GM19099 (cell line): ENCODE results near the gene OR52E5.

ENCODE experiments used
- POLR2A ChIP-seq: IDR thresholded peaks from 3 replicates; pipeline ENCODE4 v1.6.1; 2011; ENCODE audit warnings: low read depth; ENCODE audit not compliant: insufficient read length; ENCODE audit errors: extremely low read depth

The OR52E5 gene

DNA sequence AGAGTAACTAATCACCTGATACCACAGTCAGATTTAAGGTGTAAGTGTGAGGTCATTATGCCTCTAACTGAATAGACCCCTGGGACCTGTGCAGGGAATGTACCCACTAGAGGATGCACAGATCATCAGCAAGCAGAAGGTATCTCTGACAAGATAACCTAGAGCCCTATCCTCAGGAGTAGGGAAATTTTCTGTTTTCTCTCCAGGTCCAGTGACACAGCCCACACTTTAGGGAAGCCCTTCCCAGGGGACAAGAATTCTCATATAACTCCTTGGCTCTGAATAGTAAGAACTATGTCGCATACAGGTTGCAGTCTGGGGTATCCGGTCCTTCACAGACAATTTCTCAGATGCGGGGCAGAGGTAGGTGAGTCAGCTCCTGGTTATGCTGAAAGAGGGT lies at the start of gene OR52E5:
Gene OR52E5, plus strand, starts transcription at position 301 of the 400 bp plus-strand sequence. CDS start 7,569 bp downstream, outside the sequence.
- no peak for TF ChIP-seq POLR2A

DNA sequence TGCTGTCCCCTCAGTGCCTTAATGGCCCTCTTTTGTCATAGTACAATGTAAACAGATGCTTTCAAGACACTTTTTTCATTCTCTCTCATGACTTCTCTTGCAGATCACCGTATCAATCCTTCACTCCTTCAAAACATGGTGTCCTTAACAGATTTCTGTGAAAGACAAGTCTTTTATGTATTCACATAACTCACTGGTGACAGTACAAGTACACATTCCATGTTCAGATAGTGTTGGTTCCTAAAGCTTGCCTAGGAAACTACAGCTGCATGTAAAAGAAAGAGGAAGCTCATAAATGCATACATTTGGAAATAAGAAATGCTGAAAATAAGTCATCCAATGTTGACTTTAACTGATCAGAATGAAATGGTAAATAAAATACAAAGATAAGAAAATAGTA lies 46.3 kb upstream of the OR52E5 start:
- no peak for TF ChIP-seq POLR2A

DNA sequence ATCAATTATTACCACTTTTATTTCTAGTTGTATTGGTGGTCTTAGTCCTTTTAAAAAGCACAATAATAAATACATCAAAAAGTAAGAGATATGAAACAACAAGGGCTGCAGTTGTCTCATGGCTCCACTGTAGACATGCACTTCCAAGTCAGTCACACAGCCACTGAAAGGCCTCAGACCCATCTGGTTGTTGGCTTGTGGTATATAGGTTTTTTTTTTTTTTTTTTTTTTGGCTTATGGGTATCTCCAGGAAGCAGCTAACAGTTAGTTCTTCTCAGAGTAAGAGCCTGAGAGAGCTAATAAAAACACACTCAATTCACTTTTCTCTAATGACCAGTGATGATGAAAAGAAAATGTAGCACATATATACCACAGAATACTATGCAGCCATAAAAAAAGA lies 45.3 kb upstream of the OR52E5 start:
- no peak for TF ChIP-seq POLR2A

DNA sequence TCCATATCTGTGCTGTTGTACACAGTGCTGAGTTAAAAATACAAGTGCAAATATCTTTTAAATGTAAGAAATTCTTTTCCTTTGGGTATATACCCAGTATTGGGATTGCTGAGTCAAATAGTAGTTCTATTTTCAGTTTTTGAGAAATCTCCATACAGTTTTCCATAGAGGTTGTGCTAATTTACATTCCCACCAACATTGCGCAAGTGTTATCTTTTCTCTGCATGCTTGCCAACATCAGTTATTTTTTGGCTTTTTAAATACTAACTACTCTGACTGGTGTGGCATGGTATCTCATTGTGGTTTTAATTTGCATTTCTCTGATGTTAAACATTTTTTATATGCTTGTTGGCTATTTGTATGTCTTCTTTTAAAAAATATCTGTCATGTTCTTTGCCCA lies 42.0 kb upstream of the OR52E5 start:
- TF ChIP-seq POLR2A = no peak

DNA sequence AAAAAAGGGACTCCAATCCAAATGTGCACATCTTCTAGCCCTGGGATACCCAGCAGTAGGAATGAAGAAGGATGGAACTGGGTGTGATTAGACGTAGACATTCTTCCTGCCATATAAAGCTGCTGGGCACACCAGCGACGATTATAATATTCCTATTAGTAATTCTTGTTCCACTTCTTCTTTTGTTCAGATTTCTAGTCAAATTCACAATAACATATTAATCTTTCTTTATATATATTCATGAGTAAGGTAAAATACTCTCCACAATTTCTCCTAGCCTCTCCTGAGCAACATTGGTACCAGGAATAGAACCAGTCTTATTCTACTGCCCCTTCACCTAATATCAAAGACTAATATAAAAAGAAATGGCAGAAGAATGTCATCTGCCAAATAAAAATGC lies 35.4 kb upstream of the OR52E5 start, which contains the start of gene OR52E8:
Gene OR52E8, minus strand, starts transcription at position 101 of the 400 bp plus-strand sequence. Its CDS starts 0 bp downstream, at position 101.
- no peak for TF ChIP-seq POLR2A

DNA sequence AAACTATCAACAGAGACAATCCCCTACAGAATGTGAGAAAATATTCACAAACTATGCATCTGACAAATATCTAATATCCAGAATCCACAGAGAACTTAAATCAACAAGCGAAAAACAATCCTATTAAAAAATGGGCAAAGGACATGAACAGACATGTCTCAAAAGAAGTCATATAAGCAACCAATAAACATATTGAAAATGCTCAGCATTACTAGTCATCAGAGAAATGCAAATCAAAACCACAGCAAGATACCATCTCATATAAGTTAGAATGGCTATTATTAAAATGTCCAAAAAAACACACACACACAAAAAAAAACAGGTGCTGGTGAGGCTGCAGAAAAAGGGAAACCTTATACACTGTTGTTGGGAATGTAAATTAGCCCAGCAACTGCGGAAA lies 27.2 kb upstream of the OR52E5 start:
- no peak for TF ChIP-seq POLR2A

DNA sequence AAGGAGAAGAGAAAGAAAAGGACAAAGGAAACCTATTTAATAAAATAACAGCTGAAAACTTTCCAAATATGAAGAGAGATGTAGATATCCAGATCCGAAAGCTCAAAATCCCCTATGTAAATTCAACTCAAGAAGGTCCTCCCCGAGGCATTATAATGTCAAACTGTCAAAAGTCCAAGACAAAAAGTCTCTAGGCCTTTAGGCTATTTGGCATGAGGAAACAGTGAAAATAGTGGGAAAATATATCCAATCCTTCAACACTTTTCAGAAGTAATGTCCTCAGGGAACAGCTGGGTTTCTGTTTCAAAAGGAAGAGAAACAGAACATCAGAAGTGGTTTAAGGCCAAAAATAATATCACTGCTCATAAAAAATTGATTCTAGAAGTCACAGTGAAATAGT lies 14.4 kb upstream of the OR52E5 start:
- no peak for TF ChIP-seq POLR2A

DNA sequence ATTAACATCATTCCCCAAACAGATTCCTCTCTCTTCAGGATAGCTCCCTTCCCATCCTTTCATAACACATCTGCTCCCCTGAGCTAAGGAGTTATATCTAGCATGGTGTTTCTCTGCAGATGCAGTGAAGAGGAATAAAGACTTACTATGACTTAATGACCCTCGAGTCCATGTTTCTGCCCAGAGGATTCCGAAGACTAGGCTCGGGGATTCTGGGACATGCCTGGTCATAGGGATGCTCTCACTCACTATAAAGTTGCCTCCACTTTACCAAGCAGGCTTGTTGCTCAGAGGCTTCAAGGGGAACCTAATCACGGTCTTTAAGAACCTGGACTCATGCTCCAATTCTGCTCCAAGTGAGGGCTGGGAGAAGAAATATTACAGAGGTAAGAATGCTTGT lies 12.7 kb upstream of the OR52E5 start, which contains the start of gene OR52E4:
Gene OR52E4, plus strand, starts transcription at position 301 of the 400 bp plus-strand sequence. CDS start 3,664 bp downstream, outside the sequence.
- TF ChIP-seq POLR2A = no peak

DNA sequence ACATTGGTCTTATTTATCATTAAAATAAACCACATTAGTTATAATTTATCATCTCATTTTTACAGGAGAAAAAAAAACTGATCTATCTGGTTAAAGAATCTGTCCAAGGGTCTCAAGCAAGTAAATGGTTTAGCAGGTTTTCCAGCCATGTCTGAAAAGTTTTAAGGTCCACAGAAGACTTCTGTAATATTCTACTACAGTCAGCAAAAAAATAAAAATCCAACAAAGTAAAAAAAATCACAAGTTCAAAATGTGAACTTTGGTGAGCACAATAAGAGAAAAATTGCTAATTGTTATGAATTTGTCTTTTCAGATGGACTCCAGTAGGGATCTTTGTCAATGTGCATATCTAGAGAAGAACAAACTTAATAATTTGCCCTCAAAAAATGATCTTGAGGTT lies 11.3 kb upstream of the OR52E5 start:
- TF ChIP-seq POLR2A = no peak

DNA sequence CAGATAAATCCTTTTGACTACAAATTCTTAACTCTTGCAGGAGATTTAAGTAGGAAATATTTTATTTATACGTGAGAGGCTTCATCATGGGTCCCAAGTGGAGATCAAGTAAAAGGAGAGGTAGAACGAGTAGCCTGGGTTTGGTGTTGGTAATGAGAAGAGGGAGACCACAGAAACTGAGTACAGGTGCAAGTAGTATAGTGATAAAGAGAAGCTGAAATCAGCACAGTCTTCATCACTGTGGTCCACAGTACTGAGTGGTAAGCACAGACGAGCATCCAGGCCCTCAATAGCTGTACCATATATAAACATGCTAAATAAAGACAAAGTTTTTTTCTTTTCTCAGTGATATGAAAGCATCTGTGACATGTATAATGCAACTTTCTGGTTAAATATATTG lies 5.8 kb upstream of the OR52E5 start:
- no peak for TF ChIP-seq POLR2A

DNA sequence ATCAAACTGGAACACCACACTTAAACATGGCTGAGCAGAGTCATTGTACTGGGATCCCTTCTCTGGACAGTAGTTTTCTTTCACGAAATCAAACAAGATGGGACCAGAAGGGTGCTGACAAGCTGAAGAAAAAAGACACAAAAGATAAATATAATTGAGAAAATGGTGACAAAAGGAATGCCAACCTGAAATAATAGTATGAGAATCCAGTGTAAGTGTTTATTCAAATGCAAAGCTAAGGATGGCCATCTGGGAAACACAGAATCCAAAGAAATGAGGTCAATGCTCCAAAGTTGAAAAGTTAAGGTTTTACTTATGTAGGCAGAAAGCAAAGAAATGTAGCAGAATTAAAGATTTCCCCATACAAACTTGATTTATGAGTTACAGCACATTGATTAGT lies 5.3 kb upstream of the OR52E5 start:
- TF ChIP-seq POLR2A = no peak

DNA sequence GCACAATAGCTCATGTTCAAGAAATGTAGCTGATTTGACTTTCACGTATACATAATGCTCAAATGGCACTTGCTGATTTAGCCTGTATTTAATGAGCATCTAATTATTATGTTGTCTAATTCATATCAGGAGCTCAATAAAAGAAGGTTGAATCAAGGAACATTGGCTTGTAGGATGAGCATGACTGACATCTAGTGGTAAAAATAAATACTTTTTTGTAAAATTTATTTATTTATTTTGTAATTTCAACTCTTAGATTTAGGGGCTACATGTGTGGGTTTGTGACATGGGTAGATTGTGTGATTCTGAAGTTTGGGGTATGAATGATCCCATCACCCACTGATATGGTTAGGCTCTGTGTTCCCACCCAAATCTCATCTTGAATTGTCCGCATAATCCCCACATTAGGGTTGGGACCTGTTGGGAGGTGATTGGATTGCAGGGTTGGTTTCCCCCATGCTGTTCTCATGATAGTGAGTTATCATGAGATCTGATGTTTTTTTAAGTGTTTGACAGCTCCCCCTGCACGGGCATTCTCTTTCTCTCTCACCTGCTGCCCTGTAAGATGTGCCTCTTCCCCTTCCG lies 1.7 kb upstream of the OR52E5 start:
- TF ChIP-seq POLR2A = no peak

DNA sequence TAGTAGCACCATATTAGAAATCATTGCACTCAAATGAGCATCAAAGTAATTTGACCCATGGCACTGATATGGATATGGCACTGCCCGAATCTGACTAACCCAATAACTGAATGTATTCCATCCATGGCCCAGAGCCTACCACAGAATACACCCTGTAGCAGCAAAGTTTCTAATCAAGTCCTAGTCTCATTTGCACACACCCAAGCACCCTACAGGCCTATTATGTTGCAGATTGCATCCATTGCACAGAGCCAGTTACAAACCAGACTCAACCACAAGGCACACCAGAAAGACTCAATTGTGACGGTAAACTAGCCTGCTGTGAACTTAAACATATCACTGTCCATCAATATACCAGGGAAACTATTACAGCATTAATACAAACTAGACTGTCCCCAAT lies 6.5 kb downstream of the OR52E5 start:
- no peak for TF ChIP-seq POLR2A

DNA sequence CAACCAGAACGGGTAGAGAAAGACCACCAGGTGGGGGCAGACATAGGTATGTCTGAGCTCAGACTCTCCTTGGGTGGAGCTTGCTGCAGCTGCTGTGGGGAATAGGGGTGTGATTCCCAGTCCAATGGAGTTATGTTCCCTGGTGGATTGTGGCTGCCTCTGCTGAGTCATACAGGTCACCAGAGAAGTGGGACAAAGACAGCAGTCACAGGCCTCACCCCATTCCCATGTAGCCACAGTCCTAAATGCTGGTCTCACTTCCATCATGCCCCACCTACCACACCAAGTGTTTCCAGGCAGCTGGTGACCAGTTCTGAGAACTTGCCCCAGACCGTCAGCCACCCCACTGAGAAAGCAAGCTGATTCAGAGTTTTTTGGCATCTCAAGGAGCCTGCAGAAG lies 17.5 kb downstream of the OR52E5 start:
- TF ChIP-seq POLR2A = no peak

DNA sequence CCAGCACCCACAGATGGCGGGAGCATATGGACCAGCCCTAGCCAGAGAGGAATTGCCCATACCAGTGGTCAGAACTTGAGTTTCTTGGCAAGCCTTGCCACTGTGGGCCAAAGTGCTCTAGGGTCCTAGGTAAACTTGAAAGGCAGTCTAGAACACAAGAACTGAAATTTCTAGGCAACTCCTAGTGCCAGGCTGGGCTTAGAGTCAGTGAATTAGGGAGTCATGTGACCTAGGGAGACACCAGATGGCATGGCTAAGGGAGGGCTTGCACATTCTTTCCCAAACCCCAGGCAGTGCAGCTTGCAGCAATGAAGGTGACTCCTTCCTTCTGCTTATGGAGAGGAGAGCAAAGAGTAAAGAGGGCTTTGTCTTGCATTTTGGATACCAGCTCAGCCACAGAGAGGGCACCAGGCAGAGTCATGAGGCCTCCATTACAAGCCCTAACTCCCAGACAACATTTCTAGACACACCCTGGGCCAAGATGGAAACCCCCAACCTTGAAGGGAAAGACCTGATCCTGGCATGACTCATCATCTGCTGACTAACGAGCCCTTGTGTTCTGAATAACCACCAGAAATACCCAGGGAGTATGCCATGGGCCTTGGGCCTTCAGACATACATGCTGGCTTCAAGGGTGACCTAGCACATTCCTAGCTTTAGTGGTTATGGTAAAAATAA lies 29.9 kb downstream of the OR52E5 start:
- no peak for TF ChIP-seq POLR2A

DNA sequence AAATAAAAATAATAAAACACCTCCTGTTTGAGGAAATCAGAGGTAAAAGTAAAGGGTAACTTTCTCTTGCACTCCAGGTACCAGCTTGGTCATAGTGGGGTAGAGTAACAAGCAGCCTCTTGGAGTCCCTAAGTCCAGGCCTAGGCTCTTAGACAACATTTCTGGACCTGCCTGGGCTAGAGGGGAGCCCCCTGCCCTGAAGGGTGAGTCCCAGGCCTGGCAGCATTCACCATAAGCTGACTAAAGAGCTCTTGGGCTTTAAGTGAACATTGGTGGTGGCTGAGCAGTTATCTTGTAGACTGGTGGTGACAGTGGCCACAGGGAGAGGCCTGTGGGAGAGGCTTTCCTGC lies 30.4 kb downstream of the OR52E5 start:
- no peak for TF ChIP-seq POLR2A
